Osteocyte (in vitro differentiated cells): ENCODE measurements around the gene KDM4C. TPM values are rescaled to one million over a fixed set of nuclear protein-coding genes. Genes with fewer than 3 reads are reported as not detected.

ENCODE experiments used
- DNase-seq: peaks from one replicate; pipeline ENCODE4 v3.0.0; 2021; ENCODE audit warnings: mixed read lengths; ENCODE audit not compliant: unreplicated experiment; ENCODE audit errors: extremely low spot score
- H3K27ac Mint-ChIP-seq: one replicate; pipeline ENCODE4 v1.8.0; 2021; ENCODE audit warnings: mild to moderate bottlenecking, mixed read lengths; ENCODE audit not compliant: unreplicated experiment
- H3K27me3 Mint-ChIP-seq: one replicate; pipeline ENCODE4 v1.8.0; 2021; ENCODE audit warnings: mixed read lengths; ENCODE audit not compliant: unreplicated experiment
- H3K36me3 Mint-ChIP-seq: one replicate; pipeline ENCODE4 v1.8.0; 2021; ENCODE audit warnings: mixed read lengths; ENCODE audit not compliant: unreplicated experiment
- H3K4me1 Mint-ChIP-seq: one replicate; pipeline ENCODE4 v1.8.0; 2021; ENCODE audit warnings: mixed read lengths; ENCODE audit not compliant: unreplicated experiment
- H3K4me3 Mint-ChIP-seq: one replicate; pipeline ENCODE4 v1.8.0; 2021; ENCODE audit warnings: mild to moderate bottlenecking, moderate library complexity, mixed read lengths; ENCODE audit not compliant: unreplicated experiment
- H3K9me3 Mint-ChIP-seq: one replicate; pipeline ENCODE4 v1.8.0; 2021; ENCODE audit warnings: mixed read lengths; ENCODE audit not compliant: unreplicated experiment
- CTCF ChIP-seq: fragments of 200-600 bp; sonication (generic); IDR thresholded peaks from 2 replicates; pipeline ENCODE4 v1.5.0; 2021; ENCODE audit warnings: antibody characterized with exemption, mild to moderate bottlenecking, moderate library complexity
- total RNA-seq: library from RNA; stranded (reverse); gene quantifications from 2 replicates; pipeline ENCODE4 v1.2.1, GENCODE V29; 2021

Gene KDM4C
- total RNA-seq, 1 donor from 2014 or later, result 25.3 TPM

- no peak for TF ChIP-seq CTCF
- Mint-ChIP-seq H3K4me3 (no peak overlapping the region), H3K9me3 (no peaks in the 10 kb centered on the region), H3K27ac (no peak overlapping the region), H3K27me3 (no peaks in the 10 kb centered on the region), H3K36me3 (peaks cover 10% of the 10 kb centered on the region), H3K4me1 (no peaks in the 10 kb centered on the region)
- no peak for DNase-seq
These were observed 379.8 kb downstream of the KDM4C start for GRCh38 chr9:7137571-7137970.

DNA sequence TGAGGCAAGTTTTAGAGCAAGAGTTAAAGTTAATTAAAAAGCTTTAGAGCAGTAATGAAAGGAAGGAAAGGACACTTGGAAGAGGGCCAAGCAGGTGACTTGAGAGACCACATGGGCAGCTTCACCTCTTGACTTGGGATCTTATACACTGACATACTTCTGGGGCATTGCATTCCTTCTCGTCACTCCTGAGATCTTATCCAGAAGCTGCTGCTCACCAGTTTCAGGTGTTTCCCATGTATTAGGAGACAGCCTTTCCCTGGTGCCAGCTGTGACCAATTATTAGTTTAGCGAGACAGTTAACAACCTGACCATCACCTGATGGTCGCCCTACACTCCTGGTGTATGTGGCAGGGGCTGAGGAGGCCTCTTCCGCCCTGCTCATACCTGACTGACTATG, 382.1 kb downstream of the KDM4C start:
- H3K9me3 Mint-ChIP-seq, result no peaks in the 10 kb centered on the region
- H3K27me3 Mint-ChIP-seq, result no peaks in the 10 kb centered on the region
- H3K4me1 Mint-ChIP-seq, result no peaks in the 10 kb centered on the region
- TF ChIP-seq CTCF, result no peak
- no peak overlapping the region for H3K27ac Mint-ChIP-seq
- peaks cover 7% of the 10 kb centered on the region for H3K36me3 Mint-ChIP-seq
- DNase-seq, result no peak
- no peak overlapping the region for H3K4me3 Mint-ChIP-seq

DNA sequence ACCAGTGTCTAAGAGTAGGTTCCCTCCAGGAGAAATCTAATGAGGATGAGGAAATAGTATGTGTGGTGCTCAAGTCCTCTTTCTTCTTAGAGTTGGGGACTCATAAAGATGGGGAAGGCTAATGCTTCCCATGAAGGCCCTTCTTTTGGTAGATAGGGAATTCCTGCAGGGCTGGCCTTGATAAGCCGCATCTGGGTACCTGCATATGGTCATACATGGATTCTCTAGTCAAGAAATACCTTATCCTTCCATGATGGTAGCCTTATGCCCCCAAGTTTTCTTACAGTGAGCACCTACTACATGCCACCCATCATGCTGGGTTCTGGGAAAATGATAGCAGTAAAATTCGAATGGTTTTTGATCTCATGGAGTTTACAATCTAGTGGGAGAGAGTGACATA, 382.6 kb downstream of the KDM4C start:
- H3K4me1 Mint-ChIP-seq, result no peaks in the 10 kb centered on the region

DNA sequence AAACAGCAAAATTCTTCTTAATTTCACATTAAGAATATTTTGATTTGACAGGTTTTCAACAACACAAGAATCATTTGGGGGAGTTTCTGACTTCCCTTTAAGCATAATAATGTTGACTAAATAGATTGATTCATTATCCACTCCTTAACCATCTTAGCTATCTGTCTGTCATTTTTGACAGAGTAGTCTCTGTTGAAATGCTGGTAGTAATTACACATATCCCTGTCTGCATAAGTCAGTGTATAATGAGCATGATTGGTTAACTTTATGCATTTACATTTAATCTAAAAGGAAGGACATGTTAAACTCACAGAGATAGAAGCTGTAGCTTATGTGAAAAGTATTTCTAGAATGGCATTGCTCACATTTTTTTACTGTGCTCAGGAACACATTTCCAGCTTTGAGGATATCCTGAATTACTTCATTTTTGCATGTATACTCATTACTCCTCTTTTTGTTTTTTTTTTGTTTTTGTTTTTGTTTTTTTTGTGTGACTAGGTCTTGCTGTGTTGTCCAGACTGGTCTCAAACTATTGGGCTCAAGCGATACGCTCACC, 385.9 kb downstream of the KDM4C start:
- DNase-seq, result no peak
- H3K36me3 Mint-ChIP-seq, result peaks cover 5% of the 10 kb centered on the region
- H3K27me3 Mint-ChIP-seq, result no peaks in the 10 kb centered on the region
- no peaks in the 10 kb centered on the region for H3K9me3 Mint-ChIP-seq
- no peak for TF ChIP-seq CTCF
- no peak overlapping the region for H3K4me3 Mint-ChIP-seq
- peaks cover 11% of the 10 kb centered on the region for H3K4me1 Mint-ChIP-seq
- H3K27ac Mint-ChIP-seq, result no peak overlapping the region

More for the DNA sequence above, 382.6 kb downstream of the KDM4C start:
- TF ChIP-seq CTCF, result no peak
- Mint-ChIP-seq H3K27ac (no peak overlapping the region), H3K9me3 (no peaks in the 10 kb centered on the region), H3K36me3 (peaks cover 6% of the 10 kb centered on the region), H3K4me3 (no peak overlapping the region), H3K27me3 (no peaks in the 10 kb centered on the region)
- no peak for DNase-seq

GRCh38 chr9:7144265-7145046, 386.7 kb downstream of the KDM4C start:
- Mint-ChIP-seq H3K27ac (no peak overlapping the region), H3K27me3 (no peaks in the 10 kb centered on the region), H3K9me3 (no peaks in the 10 kb centered on the region), H3K4me1 (peaks cover 11% of the 10 kb centered on the region), H3K4me3 (no peak overlapping the region), H3K36me3 (peaks cover 5% of the 10 kb centered on the region)
- no peak for TF ChIP-seq CTCF
- DNase-seq, result no peak
